Spleen (tissue), 7 donors: Measurements from ENCODE around the gene SAMD7.

Experiments
- POLR2A ChIP-seq, 3 donors: fragments of 450-650 bp; IDR thresholded peaks; one replicate each; pipeline ENCODE4 v1.5.1; 2017; ENCODE audit warnings: antibody characterized with exemption in 3 of 3, mild to moderate bottlenecking in 1 of 3
- POLR2AphosphoS5 ChIP-seq, 3 donors: sonication (generic); formaldehyde crosslinking; IDR thresholded peaks; one replicate each; pipeline ENCODE4 v1.5.1; 2017; ENCODE audit warnings: antibody characterized with exemption in 3 of 3
- TF ChIP-seq, protein P1 (sequence below), 11 experiments: fragments of 200-600 bp in 7 of 11; fragments of 450-650 bp in 4 of 11; sonication (generic) in 4 of 11; IDR thresholded peaks in 8 of 11; conservative IDR thresholded peaks in 3 of 11; 1 replicate in 7 of 11; 2 replicates in 4 of 11; pipeline versions ENCODE4 v1.4.0 to v1.8.0; 2016 to 2021; ENCODE audit warnings: antibody characterized with exemption in 11 of 11, inconsistent platforms in 4 of 11, mild to moderate bottlenecking in 1 of 11
- donor health status: DM: no; HTN: no; CAD: no; lungs with moderate emphysema.
- donor health status: DM: no; HTN: no; CAD: no.
- donor health status: DM: no; HTN: no; CAD: no.

DNA sequence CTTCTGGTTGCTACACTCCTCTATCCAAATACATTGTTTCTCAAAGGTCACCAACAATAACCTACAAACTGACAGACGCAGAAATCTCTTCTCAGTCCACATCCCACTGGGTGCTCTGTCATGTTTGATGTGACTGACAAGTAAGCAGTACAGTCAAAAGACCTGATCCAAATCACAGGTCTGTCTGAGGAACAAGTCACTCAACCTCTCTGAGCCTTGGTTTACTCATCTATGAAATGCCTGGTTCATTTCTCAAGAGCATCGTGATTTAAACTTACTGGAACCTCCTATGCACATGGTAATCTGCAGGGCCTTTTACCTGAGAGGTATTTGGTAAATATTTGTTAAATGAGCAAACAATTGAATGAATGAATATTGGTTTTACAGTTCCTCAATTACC, 47.1 kb upstream of the SAMD7 start:
- TF ChIP-seq POLR2A (IDR thresholded peaks at IDR 0.05) (no peak), POLR2AphosphoS5 (IDR thresholded peaks at IDR 0.05) (no peak)
- TF ChIP-seq, protein P1, sequence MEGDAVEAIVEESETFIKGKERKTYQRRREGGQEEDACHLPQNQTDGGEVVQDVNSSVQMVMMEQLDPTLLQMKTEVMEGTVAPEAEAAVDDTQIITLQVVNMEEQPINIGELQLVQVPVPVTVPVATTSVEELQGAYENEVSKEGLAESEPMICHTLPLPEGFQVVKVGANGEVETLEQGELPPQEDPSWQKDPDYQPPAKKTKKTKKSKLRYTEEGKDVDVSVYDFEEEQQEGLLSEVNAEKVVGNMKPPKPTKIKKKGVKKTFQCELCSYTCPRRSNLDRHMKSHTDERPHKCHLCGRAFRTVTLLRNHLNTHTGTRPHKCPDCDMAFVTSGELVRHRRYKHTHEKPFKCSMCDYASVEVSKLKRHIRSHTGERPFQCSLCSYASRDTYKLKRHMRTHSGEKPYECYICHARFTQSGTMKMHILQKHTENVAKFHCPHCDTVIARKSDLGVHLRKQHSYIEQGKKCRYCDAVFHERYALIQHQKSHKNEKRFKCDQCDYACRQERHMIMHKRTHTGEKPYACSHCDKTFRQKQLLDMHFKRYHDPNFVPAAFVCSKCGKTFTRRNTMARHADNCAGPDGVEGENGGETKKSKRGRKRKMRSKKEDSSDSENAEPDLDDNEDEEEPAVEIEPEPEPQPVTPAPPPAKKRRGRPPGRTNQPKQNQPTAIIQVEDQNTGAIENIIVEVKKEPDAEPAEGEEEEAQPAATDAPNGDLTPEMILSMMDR (IDR thresholded peaks at IDR 0.05 in 8 of 11, conservative IDR thresholded peaks at IDR 0.05 in 3 of 11), result no peak
